Neural cell (in vitro differentiated cells): ENCODE measurements around the gene OBP2A. TPM values are rescaled to one million over a fixed set of nuclear protein-coding genes. Genes with fewer than 3 reads are reported as not detected.

Experiments
- H2AFZ ChIP-seq: fragments of 200-600, 300-800 bp; sonication (generic), shearing (Covaris generic); 2 replicates; pipeline ENCODE4 v1.6.0; 2014; ENCODE audit warnings: low read depth, mild to moderate bottlenecking, antibody characterized with exemption, low read length, moderate library complexity
- H3F3A ChIP-seq: fragments of 200-600 bp; shearing (Covaris generic); 2 replicates; pipeline ENCODE4 v1.6.1; 2016; ENCODE audit warnings: mild to moderate bottlenecking, moderate library complexity, mixed read lengths, antibody characterized with exemption, low read length; ENCODE audit not compliant: insufficient read depth, poor library complexity, severe bottlenecking
- H3K27ac ChIP-seq: fragments of 200-600, 300-800 bp; sonication (generic), shearing (Covaris generic); 2 replicates; pipeline ENCODE4 v1.5.1; 2014; ENCODE audit warnings: mild to moderate bottlenecking, low read length, moderate library complexity
- H3K27me3 ChIP-seq: fragments of 300-800, 200-600 bp; sonication (generic), shearing (Covaris generic); 2 replicates; pipeline ENCODE4 v1.6.0; 2014; ENCODE audit warnings: mild to moderate bottlenecking, low read depth, low read length, moderate library complexity; ENCODE audit not compliant: insufficient read depth
- H3K36me3 ChIP-seq: fragments of 300-800, 200-600 bp; sonication (generic), shearing (Covaris generic); 2 replicates; pipeline ENCODE4 v1.5.1; 2014; ENCODE audit warnings: mild to moderate bottlenecking, antibody characterized with exemption, low read length, moderate library complexity; ENCODE audit not compliant: insufficient read depth
- H3K4me2 ChIP-seq: fragments of 300-800, 200-600 bp; sonication (generic), shearing (Covaris generic); 2 replicates; pipeline ENCODE4 v1.6.0; 2014; ENCODE audit warnings: mild to moderate bottlenecking, low read length
- H3K4me3 ChIP-seq: fragments of 300-800, 200-600 bp; sonication (generic), shearing (Covaris generic); 2 replicates; pipeline ENCODE4 v1.5.1; 2014; ENCODE audit warnings: mild to moderate bottlenecking, low read length, moderate library complexity
- H3K79me2 ChIP-seq: fragments of 200-600 bp; shearing (Covaris generic); replicated peaks from 2 replicates; pipeline ENCODE4 v1.6.0; 2014; ENCODE audit warnings: mild to moderate bottlenecking, low read length, moderate library complexity; ENCODE audit not compliant: insufficient read depth
- H3K9ac ChIP-seq: fragments of 300-800, 200-600 bp; sonication (generic), shearing (Covaris generic); 2 replicates; pipeline ENCODE4 v1.6.1; 2016; ENCODE audit warnings: mild to moderate bottlenecking, low read length, mixed read lengths
- H3K9me2 ChIP-seq: fragments of 200-600 bp; shearing (Covaris generic); 2 replicates; pipeline ENCODE4 v1.6.1; 2016; ENCODE audit warnings: mild to moderate bottlenecking, low read length, mixed read lengths; ENCODE audit not compliant: insufficient read depth
- H3K9me3 ChIP-seq: fragments of 200-600, 300-800 bp; sonication (generic), shearing (Covaris generic); 2 replicates; pipeline ENCODE4 v1.6.1; 2016; ENCODE audit warnings: mild to moderate bottlenecking, mixed run types, low read length, moderate library complexity, mixed read lengths
- H4K20me1 ChIP-seq: fragments of 200-600 bp; shearing (Covaris generic); 2 replicates; pipeline ENCODE4 v1.6.1; 2016; ENCODE audit warnings: mild to moderate bottlenecking, mixed run types; ENCODE audit not compliant: insufficient read depth
- EP300 ChIP-seq: fragments of 450-650 bp; conservative IDR thresholded peaks from 2 replicates; pipeline ENCODE4 v1.6.1; 2014; ENCODE audit warnings: antibody characterized with exemption, mild to moderate bottlenecking, moderate library complexity; ENCODE audit not compliant: poor library complexity, severe bottlenecking
- EZH2 ChIP-seq: fragments of 200-600, 300-800 bp; shearing (Covaris generic), sonication (generic); IDR thresholded peaks from 2 replicates; pipeline ENCODE4 v1.6.1; 2014; ENCODE audit warnings: antibody characterized with exemption, low read length, borderline replicate concordance, mild to moderate bottlenecking; ENCODE audit not compliant: insufficient read depth, poor library complexity, severe bottlenecking
- MXI1 ChIP-seq: fragments of 450-650 bp; conservative IDR thresholded peaks from 2 replicates; pipeline ENCODE4 v1.6.1; 2014; ENCODE audit warnings: antibody characterized with exemption, mild to moderate bottlenecking; ENCODE audit not compliant: poor library complexity, severe bottlenecking
- POLR2AphosphoS5 ChIP-seq: IDR thresholded peaks from 2 replicates; pipeline ENCODE4 v1.6.1; 2012
- RAD21 ChIP-seq: fragments of 450-650 bp; conservative IDR thresholded peaks from 2 replicates; pipeline ENCODE4 v1.6.1; 2014; ENCODE audit warnings: antibody characterized with exemption, mild to moderate bottlenecking, moderate library complexity
- TAF1 ChIP-seq: IDR thresholded peaks from 2 replicates; pipeline ENCODE4 v1.6.1; 2012; ENCODE audit warnings: low read depth
- polyA plus RNA-seq: library from polyadenylated mRNA; depleted of rRNA; stranded (reverse); fragments of >200 nt; gene quantifications from 2 replicates; pipeline ENCODE4 v1.2.3, GENCODE V29; 2014
- TF ChIP-seq, protein P1 (sequence below): fragments of 450-650 bp; IDR thresholded peaks from 2 replicates; pipeline ENCODE4 v1.5.1; 2014; ENCODE audit warnings: antibody characterized with exemption, mild to moderate bottlenecking, moderate library complexity; ENCODE audit not compliant: poor library complexity, severe bottlenecking

Gene OBP2A
- polyA plus RNA-seq, 1 donor from 2014 or later, result not detected

DNA sequence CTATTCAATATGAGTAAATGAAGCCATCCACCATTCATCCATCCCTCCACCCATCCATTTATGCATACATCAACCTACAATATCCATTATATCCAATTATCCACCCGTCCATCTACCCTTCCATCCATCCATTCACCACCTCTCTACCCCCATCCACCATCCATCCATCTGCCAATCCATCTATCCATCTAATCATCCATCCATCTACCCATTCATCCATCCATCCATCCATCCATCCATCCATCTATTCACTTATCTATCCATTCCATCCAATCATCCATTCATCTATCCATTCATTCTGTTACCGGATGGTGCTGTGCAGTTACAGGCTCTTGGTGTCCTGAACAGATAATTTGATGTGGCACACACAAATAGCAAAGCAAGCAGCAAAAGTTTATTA lies 26.3 kb downstream of the OBP2A start:
- no peak for TF ChIP-seq EZH2
- Histone ChIP-seq H3K27me3 (no peaks in the 10 kb centered on the region), H3K9me2 (no peaks in the 10 kb centered on the region)

GRCh38 chr9:135573124-135573523 lies 27.2 kb downstream of the OBP2A start:
- H3K9me3 ChIP-seq, result no peaks in the 10 kb centered on the region
- H3K4me3 ChIP-seq, result no peak overlapping the region
- no peak overlapping the region for H2AFZ ChIP-seq
- H3F3A ChIP-seq, result no peaks in the 10 kb centered on the region
- H3K9ac ChIP-seq, result no peak overlapping the region
- no peaks in the 10 kb centered on the region for H3K27me3 ChIP-seq
- H3K9me2 ChIP-seq, result no peaks in the 10 kb centered on the region
- H4K20me1 ChIP-seq, result no peaks in the 10 kb centered on the region
- no peak for TF ChIP-seq POLR2AphosphoS5
- no peak for TF ChIP-seq TAF1
- no peak for TF ChIP-seq EP300
- H3K4me2 ChIP-seq, result no peak overlapping the region
- no peaks in the 10 kb centered on the region for H3K36me3 ChIP-seq
- H3K27ac ChIP-seq, result no peak overlapping the region
- no peaks in the 10 kb centered on the region for H3K79me2 ChIP-seq

More for the DNA sequence above, 26.3 kb downstream of the OBP2A start:
- H3K36me3 ChIP-seq, result no peaks in the 10 kb centered on the region
- no peak overlapping the region for H2AFZ ChIP-seq
- H3K9me3 ChIP-seq, result no peaks in the 10 kb centered on the region
- H3K9ac ChIP-seq, result no peak overlapping the region
- no peak overlapping the region for H3K4me2 ChIP-seq
- H4K20me1 ChIP-seq, result no peaks in the 10 kb centered on the region
- H3K27ac ChIP-seq, result no peak overlapping the region
- no peaks in the 10 kb centered on the region for H3F3A ChIP-seq
- no peak overlapping the region for H3K4me3 ChIP-seq
- no peaks in the 10 kb centered on the region for H3K79me2 ChIP-seq

DNA sequence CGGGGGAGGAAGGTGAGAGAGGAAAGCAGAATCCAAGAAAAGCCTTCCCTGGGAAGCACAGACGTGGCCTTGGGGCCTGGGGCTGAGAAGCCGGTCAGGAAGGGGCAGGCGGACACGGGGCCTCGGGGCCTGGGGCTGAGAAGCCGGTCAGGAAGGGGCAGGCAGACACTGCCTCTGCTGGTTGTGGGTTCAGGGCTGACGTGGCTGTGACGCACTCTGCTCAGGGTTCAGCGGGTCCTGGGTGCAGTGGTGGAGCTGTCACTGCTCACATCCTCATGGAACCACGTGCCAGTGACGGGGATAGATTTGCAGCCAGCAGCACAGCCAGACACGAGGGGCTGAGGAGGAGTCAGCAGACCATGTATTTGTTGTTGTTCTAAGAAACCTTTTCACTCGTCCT lies 28.4 kb downstream of the OBP2A start:
- no peak overlapping the region for H3K4me2 ChIP-seq
- H3K4me3 ChIP-seq, result no peak overlapping the region
- no peak overlapping the region for H3K27ac ChIP-seq
- H3F3A ChIP-seq, result no peaks in the 10 kb centered on the region
- no peak overlapping the region for H3K9ac ChIP-seq
- no peaks in the 10 kb centered on the region for H3K36me3 ChIP-seq
- no peaks in the 10 kb centered on the region for H3K9me3 ChIP-seq
- no peaks in the 10 kb centered on the region for H3K79me2 ChIP-seq
- H2AFZ ChIP-seq, result no peak overlapping the region
- peaks cover 1% of the 10 kb centered on the region for H3K27me3 ChIP-seq
- no peaks in the 10 kb centered on the region for H3K9me2 ChIP-seq
- no peaks in the 10 kb centered on the region for H4K20me1 ChIP-seq
- TF ChIP-seq MXI1, result no peak
- no peak for TF ChIP-seq RAD21
- TF ChIP-seq, protein P1, sequence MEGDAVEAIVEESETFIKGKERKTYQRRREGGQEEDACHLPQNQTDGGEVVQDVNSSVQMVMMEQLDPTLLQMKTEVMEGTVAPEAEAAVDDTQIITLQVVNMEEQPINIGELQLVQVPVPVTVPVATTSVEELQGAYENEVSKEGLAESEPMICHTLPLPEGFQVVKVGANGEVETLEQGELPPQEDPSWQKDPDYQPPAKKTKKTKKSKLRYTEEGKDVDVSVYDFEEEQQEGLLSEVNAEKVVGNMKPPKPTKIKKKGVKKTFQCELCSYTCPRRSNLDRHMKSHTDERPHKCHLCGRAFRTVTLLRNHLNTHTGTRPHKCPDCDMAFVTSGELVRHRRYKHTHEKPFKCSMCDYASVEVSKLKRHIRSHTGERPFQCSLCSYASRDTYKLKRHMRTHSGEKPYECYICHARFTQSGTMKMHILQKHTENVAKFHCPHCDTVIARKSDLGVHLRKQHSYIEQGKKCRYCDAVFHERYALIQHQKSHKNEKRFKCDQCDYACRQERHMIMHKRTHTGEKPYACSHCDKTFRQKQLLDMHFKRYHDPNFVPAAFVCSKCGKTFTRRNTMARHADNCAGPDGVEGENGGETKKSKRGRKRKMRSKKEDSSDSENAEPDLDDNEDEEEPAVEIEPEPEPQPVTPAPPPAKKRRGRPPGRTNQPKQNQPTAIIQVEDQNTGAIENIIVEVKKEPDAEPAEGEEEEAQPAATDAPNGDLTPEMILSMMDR, result no peak

DNA sequence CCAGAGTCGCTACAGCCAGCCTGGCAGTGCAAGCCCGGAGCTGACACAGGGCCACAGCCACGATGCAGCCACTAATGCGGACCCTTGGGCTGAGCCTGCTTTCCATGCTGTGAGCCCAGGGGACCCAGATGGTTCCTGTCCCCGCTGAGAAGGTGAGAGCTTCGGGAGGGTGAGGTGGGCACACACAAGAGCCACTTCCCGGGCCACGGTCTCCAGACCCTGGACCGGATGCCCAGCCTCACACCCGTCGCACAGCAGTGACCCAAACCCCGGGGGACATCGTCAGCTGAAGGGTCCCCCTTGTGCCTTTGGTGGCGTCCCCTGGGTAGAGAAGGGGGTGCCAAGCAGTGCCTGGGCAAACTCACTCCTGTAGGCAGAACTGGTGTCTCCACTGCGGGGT lies 29.0 kb downstream of the OBP2A start:
- H3K9me2 ChIP-seq, result no peaks in the 10 kb centered on the region
- no peak overlapping the region for H3K27ac ChIP-seq
- no peaks in the 10 kb centered on the region for H3K79me2 ChIP-seq
- H3K27me3 ChIP-seq, result peaks cover 5% of the 10 kb centered on the region
- no peak overlapping the region for H3K4me3 ChIP-seq
- no peaks in the 10 kb centered on the region for H4K20me1 ChIP-seq
- no peak overlapping the region for H3K4me2 ChIP-seq
- H3F3A ChIP-seq, result no peaks in the 10 kb centered on the region
- no peaks in the 10 kb centered on the region for H3K36me3 ChIP-seq
- H3K9ac ChIP-seq, result no peak overlapping the region
- no peak overlapping the region for H2AFZ ChIP-seq
- TF ChIP-seq MXI1, result no peak
- H3K9me3 ChIP-seq, result no peaks in the 10 kb centered on the region
